Activated T-helper 1 cell treated with Interleukin-2 at 50 U/mL for 16 hours (primary cell): Measurements from ENCODE around the gene NEK6.

Experiments used
- DNase-seq: peaks from one replicate; pipeline ENCODE4 v3.0.0-alpha.2; 2020; ENCODE audit warnings: low read depth

Gene NEK6

GRCh38 chr9:124257844-124258606, at the start of gene NEK6:
Gene NEK6 (plus strand): TSS chr9:124257949. CDS start chr9:124301965, 44,016 bp downstream.
- DNase-seq, result peak; percentile 13

- DNase-seq, result no peak
These were observed 49.2 kb upstream of the NEK6 start for GRCh38 chr9:124208571-124208970.

- DNase-seq, result no peak
These were observed 48.5 kb upstream of the NEK6 start for GRCh38 chr9:124209279-124209678.

- DNase-seq, result no peak
These were observed 48.0 kb upstream of the NEK6 start for GRCh38 chr9:124209774-124210173.

- DNase-seq, result no peak
These were observed 47.1 kb upstream of the NEK6 start for GRCh38 chr9:124210697-124211096.

GRCh38 chr9:124212381-124213050, 45.2 kb upstream of the NEK6 start:
- DNase-seq, result no peak

GRCh38 chr9:124213396-124213795, 44.4 kb upstream of the NEK6 start:
- DNase-seq, result no peak

GRCh38 chr9:124214116-124214515, 43.6 kb upstream of the NEK6 start:
- DNase-seq, result no peak

GRCh38 chr9:124214596-124215367, 43.0 kb upstream of the NEK6 start:
- no peak for DNase-seq

- no peak for DNase-seq
These were observed 42.3 kb upstream of the NEK6 start for GRCh38 chr9:124215368-124215910.

GRCh38 chr9:124215956-124216355, 41.8 kb upstream of the NEK6 start:
- no peak for DNase-seq

- DNase-seq, result no peak
These were observed 41.1 kb upstream of the NEK6 start for GRCh38 chr9:124216474-124217176.

- DNase-seq, result no peak
These were observed 39.8 kb upstream of the NEK6 start for GRCh38 chr9:124217836-124218437.

GRCh38 chr9:124218438-124218982, 39.2 kb upstream of the NEK6 start:
- DNase-seq, result no peak

- DNase-seq, result no peak
These were observed 38.7 kb upstream of the NEK6 start for GRCh38 chr9:124218987-124219461.

GRCh38 chr9:124220946-124221451, 36.8 kb upstream of the NEK6 start:
- DNase-seq, result no peak

GRCh38 chr9:124221676-124222075, 36.1 kb upstream of the NEK6 start:
- no peak for DNase-seq

GRCh38 chr9:124222109-124222508, 35.6 kb upstream of the NEK6 start:
- DNase-seq, result no peak

GRCh38 chr9:124222918-124223720, 34.6 kb upstream of the NEK6 start:
- no peak for DNase-seq

- DNase-seq, result no peak
These were observed 31.8 kb upstream of the NEK6 start for GRCh38 chr9:124225945-124226344.
